T1000 (cell line): ENCODE data around the gene NDUFB11.

ENCODE experiments used
- DNase-seq: peaks from one replicate; lab custom pipeline; 2025; ENCODE audit warnings: mixed read lengths; lab: John Stamatoyannopoulos, UW

NDUFB11 gene

GRCh38 chrX:47144626-47145394 lies at the start of gene NDUFB11, which contains the start of gene RBM10:
Gene NDUFB11, minus strand, starts transcription at chrX:47144702. Its CDS starts 23 bp downstream, at chrX:47144679.
Gene RBM10, plus strand, starts transcription at chrX:47145221. Its CDS starts 2,261 bp downstream, at chrX:47147482.
- peak; percentile 75 for DNase-seq

GRCh38 chrX:47193475-47194193 lies 49.1 kb upstream of the NDUFB11 start, which contains the start of gene UBA1:
Gene UBA1, plus strand, starts transcription at chrX:47193829. Its CDS starts 4,974 bp downstream, at chrX:47198803.
- peak; percentile 75 for DNase-seq

DNA sequence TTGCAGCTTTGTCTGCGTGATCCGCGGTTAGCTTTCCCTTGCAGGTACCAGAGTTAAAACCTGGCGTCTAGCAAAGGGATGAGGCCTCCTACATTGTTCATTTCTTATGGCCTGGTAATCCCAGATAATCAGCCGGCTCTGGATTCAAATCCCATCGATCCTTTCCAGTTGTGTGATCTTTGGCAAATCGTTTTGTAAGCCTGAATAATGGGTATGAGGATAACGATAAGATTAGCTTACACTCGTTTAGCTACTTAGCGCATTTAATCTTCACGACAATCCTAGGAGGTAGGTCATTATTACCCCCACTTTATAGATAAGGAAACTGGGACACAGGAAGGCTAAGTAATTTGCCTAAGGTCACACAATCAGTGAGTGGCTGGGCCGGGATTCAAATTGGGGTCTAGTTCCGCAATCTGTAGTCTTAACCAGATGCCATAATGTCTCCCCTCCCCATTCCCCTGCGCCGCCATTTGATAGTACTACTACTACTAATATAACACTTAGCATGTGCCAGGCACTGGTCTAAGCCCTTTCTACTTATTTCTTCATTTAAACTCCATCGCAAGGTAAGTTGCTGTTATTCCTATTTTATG lies 47.4 kb upstream of the NDUFB11 start:
- no peak for DNase-seq

DNA sequence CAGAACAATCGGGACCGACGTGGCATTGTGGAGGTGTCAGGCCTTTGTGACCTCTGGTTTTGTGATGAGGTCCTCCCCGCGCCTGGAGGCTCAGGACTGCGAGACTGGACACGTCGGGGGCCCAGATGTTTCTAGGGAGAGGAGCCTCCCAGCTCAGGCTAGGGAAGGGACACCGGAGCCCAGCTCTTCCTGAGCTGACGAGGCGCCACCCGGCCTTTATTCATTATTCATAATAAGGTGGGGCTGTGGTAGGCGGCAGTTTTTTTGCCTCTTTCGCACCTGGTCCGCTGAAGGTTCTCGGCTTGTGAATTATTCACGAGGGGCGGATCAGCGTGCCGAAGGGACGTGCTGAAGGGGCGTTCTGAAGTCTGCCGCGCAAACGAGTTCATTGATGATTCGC lies 46.8 kb upstream of the NDUFB11 start:
- no peak for DNase-seq

DNA sequence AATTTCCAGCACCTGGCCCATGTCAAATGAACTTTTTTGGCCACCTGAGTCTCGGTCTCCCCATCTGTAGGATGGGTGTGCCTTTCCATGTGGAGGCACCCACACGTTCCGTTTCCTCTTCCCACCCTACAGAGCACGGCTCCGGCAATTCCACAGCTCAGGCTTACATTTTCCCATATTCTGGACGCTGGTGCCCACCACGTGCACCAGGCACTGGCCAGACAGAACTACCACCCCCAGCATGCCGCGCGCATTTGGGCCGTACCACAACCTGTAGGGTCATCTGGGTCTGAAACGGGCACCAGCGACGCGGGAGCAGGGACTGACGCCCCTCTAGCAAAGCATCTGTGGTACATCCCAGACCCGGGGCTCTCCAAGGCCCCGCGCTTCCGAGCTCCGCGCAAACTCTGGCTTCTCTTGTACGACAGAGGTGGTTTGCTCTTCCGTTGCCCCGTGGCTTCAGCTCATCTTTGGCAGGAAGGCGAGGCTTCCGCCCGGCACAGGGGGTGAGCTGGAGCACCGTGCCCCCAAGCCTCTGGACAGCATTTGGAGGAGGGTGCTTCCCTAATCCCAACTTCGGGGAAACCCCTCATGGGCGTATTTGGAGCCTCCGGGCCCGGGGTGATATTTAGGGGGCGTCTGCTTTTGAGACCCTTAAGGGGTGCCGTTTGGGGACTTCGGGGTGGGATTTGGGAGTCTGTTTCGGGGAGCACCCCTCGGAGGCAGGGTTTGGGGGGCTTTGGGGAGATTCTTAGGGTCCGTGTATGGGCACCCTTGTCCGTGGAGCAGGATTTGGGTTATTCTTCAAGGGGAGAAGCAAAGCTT lies 46.2 kb upstream of the NDUFB11 start:
- DNase-seq = peak; percentile 71

DNA sequence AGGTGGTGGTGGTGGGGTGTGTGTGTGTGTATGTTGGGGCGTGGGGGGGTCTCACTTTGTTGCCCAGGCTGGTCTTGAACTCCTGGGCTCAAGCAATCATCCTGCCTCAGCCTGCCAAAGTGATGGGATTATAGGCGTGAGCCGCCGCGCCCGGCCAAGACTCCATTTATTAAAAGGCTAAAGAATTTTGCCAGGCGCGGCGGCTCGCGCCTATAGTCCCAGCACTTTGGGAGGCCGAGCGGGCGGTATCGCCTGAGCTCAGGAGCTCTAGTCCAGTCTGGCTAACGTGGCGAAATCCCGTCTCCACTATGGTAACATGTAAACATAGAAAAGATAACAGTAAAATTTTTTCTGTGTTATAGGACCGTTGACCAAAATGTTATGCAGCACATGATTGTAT lies 45.4 kb upstream of the NDUFB11 start:
- DNase-seq = no peak

- DNase-seq = no peak
Measured at GRCh38 chrX:47187106-47187677, 42.7 kb upstream of the NDUFB11 start.

DNA sequence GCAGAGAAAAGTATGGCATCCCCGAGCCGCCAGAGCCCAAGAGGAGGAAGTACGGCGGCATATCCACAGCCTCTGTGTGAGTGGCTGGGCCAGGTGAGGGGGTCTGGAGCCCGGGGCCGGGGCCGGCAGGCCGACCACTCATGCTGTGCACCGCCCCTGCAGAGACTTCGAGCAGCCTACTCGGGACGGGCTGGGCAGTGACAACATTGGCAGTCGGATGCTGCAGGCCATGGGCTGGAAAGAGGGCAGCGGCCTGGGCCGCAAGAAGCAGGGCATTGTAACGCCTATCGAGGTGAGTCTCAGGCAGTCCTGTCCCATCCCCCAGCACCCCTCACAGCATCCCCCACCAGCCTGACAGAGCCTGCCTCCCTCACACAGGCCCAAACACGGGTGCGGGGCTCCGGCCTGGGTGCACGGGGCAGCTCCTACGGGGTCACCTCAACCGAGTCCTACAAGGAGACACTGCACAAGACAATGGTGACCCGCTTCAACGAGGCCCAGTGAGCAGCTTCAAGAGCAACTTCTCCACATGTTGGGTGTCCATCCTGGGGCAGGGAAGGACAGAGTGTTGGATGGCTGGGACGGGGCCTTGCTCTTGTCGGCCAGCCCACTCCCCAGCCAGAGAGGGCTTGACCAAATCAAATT lies 41.7 kb upstream of the NDUFB11 start:
- DNase-seq = no peak

GRCh38 chrX:47185241-47185640 lies 40.7 kb upstream of the NDUFB11 start:
- no peak for DNase-seq

- DNase-seq = no peak
Measured at GRCh38 chrX:47184486-47184885, 40.0 kb upstream of the NDUFB11 start.

GRCh38 chrX:47182106-47182700 lies 37.7 kb upstream of the NDUFB11 start:
- DNase-seq = no peak

DNA sequence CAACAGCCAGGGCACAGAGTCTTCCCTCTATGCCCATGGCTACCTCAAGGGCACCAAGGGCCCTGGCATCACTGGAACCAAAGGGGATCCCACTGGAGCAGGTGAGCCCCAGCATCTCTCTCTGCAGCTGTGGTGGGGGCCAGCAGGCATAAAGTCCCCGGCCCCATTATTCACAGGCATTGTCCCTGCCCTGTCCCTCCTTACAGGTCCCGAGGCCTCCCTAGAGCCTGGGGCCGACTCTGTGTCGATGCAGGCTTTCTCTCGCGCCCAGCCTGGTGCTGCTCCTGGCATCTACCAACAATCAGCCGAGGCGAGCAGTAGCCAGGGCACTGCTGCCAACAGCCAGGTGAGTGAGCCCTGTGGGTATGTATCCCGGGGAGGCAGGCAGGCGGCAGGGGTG lies 36.8 kb upstream of the NDUFB11 start:
- DNase-seq = no peak

- no peak for DNase-seq
Measured at GRCh38 chrX:47180346-47180745, 35.8 kb upstream of the NDUFB11 start.

- no peak for DNase-seq
Measured at GRCh38 chrX:47179928-47180255, 35.4 kb upstream of the NDUFB11 start.

DNA sequence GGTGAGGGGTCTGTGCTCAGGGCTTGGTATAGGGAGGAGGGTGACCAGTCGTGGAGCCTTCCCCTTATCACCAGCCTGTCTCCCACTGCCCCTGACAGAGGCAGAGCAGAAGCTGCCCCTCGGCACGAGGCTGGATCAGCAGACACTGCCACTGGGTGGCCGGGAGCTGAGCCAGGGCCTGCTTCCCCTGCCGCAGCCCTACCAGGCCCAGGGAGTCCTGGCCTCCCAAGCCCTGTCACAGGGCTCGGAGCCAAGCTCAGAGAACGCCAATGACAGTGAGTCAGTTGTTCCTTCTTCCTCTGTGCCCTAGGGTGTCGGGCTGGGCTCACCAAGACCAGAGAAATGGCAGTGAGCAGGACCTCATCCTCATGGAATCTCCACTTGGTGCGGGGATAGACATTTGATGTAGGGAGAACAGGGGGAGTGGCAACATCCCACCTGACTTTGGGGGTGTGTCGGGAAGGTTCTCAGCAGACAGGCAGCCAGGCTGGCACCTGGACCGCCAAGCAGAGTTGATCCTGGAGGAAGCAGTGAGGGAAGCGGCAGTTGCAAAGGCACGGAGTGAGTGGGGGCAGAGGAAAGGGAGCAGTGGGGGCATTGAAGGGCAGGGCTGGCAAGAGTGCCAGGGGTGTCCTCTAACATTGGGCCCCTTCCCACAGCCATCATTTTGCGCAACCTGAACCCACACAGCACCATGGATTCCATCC lies 34.9 kb upstream of the NDUFB11 start:
- DNase-seq = no peak

DNA sequence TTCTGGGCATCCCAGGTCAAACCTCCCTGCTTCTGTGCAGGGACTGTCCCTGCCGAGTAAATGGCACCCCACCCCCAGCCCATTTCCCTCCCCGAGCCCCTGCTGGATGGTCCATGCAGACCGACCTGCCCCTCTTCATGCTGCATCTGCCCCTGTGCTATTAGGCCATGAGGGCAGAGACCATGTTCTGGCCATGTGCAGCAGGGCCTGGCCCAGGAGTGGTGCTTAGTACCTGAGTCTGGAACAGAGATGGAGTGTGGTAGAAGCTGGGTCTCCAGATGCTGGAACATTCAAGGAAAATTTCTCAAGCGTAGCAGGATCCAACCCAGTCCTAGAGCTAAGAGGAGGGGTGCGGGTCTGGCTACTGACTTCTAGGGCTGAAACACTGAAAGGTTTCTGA lies 33.8 kb upstream of the NDUFB11 start:
- DNase-seq = no peak

- DNase-seq = no peak
Measured at GRCh38 chrX:47177079-47177478, 32.6 kb upstream of the NDUFB11 start.

DNA sequence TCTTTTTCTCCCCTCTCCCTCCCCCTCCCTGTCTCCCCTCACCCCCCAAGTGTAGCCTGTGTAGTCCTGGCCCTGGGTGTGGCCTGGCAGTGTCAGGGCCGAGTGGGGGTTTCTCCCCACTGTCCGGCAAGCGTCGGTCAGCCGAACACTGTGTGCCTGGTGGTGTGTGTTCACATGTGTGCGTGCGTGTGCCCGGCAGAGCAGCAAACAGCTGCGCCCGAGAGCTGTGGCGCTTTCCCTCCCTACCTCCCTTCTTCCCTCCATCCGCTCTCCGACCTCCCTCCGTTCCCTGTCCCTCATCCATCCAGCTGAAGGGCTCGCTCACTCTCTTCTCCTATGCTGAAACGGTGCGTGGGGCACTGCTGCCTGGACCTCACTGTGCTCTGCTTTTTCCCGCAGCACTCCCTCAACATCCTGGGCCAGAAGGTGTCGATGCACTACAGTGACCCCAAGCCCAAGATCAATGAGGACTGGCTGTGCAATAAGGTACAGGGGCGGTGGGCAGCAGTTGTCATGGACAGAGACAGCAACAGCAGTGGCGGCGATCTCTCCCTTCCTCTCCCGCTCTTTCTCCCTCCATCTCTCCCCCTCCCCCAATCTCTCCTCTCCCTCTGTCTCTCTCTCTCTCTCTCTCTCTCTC lies 31.7 kb upstream of the NDUFB11 start:
- no peak for DNase-seq

DNA sequence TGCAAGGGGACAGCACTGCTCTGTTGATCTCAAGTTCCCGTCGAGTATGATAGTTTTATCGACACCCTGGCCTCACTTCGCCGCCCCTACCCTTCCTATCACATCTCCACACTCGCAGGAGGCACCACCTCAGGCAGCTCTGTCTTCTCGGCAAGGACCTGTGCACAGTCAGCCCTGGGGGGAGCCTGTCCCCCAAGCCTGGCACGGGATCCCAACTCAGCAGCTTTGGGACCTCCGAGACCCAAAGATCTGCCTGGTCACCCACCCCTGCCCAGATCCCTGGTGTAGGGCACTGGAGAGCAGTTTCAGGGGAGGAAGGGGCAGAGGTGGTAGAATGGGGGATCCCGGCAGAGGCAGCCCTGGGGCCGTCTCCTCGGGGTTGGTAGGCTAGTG lies 31.1 kb upstream of the NDUFB11 start:
- DNase-seq = no peak
